Ovary (tissue), 9 donors: ENCODE data around the gene BPIFB4. TPM values are rescaled to one million over a fixed set of nuclear protein-coding genes. Genes with fewer than 3 reads are reported as not detected.

Source experiments
- DNase-seq, 5 donors: peaks; one replicate each; pipeline ENCODE4 v3.0.0-alpha.2; 2019 to 2020
- H3K27ac ChIP-seq, 2 donors: fragments of 200-600 bp; one replicate each; pipeline versions ENCODE4 v1.5.1 to v1.8.0; 2019 to 2022
- H3K27me3 ChIP-seq: fragments of 200-600 bp; one replicate; pipeline ENCODE4 v1.8.0; 2022
- H3K36me3 ChIP-seq: fragments of 200-600 bp; sonication (generic); one replicate; pipeline ENCODE4 v1.5.1; 2019
- H3K4me1 ChIP-seq: one replicate; pipeline ENCODE4 v1.8.1; 2013; ENCODE audit warnings: mild to moderate bottlenecking, moderate library complexity; ENCODE audit not compliant: insufficient read depth
- H3K4me3 ChIP-seq: fragments of 200-600 bp; sonication (generic); one replicate; pipeline ENCODE4 v1.5.1; 2017
- H3K9me3 ChIP-seq, 2 donors: fragments of 200-600 bp in 1 of 2; sonication (generic) in 1 of 2; one replicate each; pipeline versions ENCODE4 v1.5.1 to v1.8.1; 2013 to 2019; ENCODE audit warnings: mild to moderate bottlenecking in 1 of 2, moderate library complexity in 1 of 2
- EP300 ChIP-seq: sonication (generic); formaldehyde crosslinking; IDR thresholded peaks from one replicate; pipeline ENCODE4 v1.6.1; 2017; ENCODE audit warnings: antibody characterized with exemption
- POLR2A ChIP-seq: fragments of 450-650 bp; IDR thresholded peaks from one replicate; pipeline ENCODE4 v1.6.1; 2017; ENCODE audit warnings: antibody characterized with exemption, mild to moderate bottlenecking, moderate library complexity
- WGBS, 3 donors: extraction: QIAGEN DNeasy Blood & Tissue Kit in 1 of 3; methylation state at CpG; one replicate each; pipeline versions ENCODE4 v1.1.5 to v1.1.7; 2013 to 2017; 5-methylcytosine and 5-hydroxymethylcytosine counted together
- intact Hi-C, 4 donors: fragments of 100-400 bp; cut with DNase I; formaldehyde crosslinking; loops; one replicate each; pipeline versions ENCODE4 v1.11.0 to v1.15.1; 2022 to 2023
- polyA plus RNA-seq, 2 donors: library from polyadenylated mRNA; stranded (reverse); fragments of 200-250 nt in 1 of 2; fragments of 350-450 nt in 1 of 2; fragmentation: Illumina TruSeq in 1 of 2; extraction: RNeasy Lipid Tissue Mini Kit (QIAGEN cat#74804) in 1 of 2; gene quantifications; one replicate each; pipeline ENCODE4 v1.2.3, GENCODE V29; 2013 to 2014
- total RNA-seq, 7 donors: library from RNA; depleted of rRNA in 2 of 7; stranded (reverse); fragments of >200 nt in 2 of 7; fragmentation: NEBNext Ultra II Directional in 3 of 7; extraction: Animal tissue kit (Norgen Biotek cat#: 25700) in 3 of 7; gene quantifications; one replicate each; pipeline versions ENCODE4 v1.1.0 to v1.2.4, GENCODE V29; 2016 to 2023
- TF ChIP-seq, protein P1 (sequence below), 3 donors: fragments of 450-650 bp in 2 of 3; fragments of 200-600 bp in 1 of 3; IDR thresholded peaks; one replicate each; pipeline versions ENCODE4 v1.5.1 to v1.8.0; 2016 to 2022; ENCODE audit warnings: antibody characterized with exemption in 3 of 3, mild to moderate bottlenecking in 1 of 3
- donor health status: DM: no; HTN: no; CAD: no; lungs with moderate emphysema.
- donor health status: DM: no; HTN: no; CAD: no.
- donor health status: Bipolar disorder and iron deficiency.
- donor health status: DM: yes; HTN: yes; CAD: no.
- donor health status: DM: no; HTN: no; CAD: no.
- donor health status: DM: yes; HTN: yes; CAD: no.

The BPIFB4 gene
- total and polyA plus RNA-seq, 9 donors = not detected

DNA sequence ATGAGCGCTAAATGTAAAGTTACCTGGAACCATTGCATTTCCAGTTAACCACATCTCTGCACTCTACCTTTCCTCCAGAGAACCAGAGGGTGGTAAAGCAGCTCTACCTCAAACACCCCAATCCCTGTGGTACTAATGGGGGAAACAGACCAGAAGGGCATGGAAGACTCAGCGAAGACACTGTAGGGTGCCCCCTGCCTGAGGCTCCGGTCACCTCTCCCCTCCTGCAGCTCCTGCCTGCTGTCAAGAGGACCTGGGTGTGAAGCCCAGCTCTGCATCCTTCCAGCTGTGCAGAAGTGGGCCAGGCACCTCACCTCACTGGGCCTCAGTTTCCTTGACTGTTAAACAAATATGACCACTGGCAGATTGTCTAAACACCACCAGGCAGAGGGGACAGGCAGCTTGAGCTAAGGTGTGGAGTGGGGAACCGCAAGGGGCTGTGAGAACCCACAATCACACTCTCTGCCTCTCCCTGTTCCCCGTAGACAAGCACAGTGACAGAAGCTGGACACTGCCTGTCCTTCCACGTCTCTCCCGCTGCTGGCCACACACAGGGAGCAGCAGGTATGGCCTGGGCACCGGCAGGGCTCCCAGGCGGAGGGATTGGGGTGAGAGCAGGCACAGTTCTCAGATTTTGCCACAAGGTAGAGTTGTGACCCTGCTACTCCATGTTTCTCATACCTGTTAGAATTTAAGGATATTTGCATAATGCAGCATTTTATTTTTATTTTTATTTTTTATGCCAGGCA, 79.4 kb downstream of the BPIFB4 start:
- H3K4me3 ChIP-seq = no peak overlapping the region
- DNase-seq = no peak
- no peak overlapping the region for H3K27ac ChIP-seq
- no peaks in the 10 kb centered on the region for H3K4me1 ChIP-seq
- no peaks in the 10 kb centered on the region for H3K27me3 ChIP-seq
- intact Hi-C loops = no loop called here
- TF ChIP-seq EP300 = no peak
- TF ChIP-seq POLR2A = no peak
- TF ChIP-seq, protein P1, sequence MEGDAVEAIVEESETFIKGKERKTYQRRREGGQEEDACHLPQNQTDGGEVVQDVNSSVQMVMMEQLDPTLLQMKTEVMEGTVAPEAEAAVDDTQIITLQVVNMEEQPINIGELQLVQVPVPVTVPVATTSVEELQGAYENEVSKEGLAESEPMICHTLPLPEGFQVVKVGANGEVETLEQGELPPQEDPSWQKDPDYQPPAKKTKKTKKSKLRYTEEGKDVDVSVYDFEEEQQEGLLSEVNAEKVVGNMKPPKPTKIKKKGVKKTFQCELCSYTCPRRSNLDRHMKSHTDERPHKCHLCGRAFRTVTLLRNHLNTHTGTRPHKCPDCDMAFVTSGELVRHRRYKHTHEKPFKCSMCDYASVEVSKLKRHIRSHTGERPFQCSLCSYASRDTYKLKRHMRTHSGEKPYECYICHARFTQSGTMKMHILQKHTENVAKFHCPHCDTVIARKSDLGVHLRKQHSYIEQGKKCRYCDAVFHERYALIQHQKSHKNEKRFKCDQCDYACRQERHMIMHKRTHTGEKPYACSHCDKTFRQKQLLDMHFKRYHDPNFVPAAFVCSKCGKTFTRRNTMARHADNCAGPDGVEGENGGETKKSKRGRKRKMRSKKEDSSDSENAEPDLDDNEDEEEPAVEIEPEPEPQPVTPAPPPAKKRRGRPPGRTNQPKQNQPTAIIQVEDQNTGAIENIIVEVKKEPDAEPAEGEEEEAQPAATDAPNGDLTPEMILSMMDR (IDR thresholded peaks at IDR 0.05) = no peak
- no peaks in the 10 kb centered on the region for H3K9me3 ChIP-seq
- WGBS, 3 donors = 71 to 78% (median 78%) methylated on average over 9 of the region's 9 CpGs
- no peaks in the 10 kb centered on the region for H3K36me3 ChIP-seq

DNA sequence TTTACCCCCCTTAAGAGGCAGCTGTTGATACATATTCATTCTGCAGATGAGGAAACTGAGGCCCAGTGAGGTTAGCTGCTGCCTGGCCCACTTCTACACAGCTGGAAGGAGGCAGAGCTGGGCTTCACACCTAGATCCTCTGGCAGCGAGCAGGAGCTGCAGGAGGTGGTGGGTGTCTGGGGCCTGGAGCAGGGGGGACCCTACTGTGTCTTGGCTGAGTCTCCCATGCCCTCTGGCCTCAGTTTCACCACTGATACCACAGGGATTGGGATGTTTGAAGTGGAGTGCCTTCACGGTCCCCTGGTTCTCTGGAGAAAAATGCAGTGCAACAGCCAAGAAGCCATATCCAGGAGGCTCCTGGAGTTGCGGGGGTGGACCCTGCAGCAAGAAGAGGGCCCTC, 80.3 kb downstream of the BPIFB4 start:
- Histone ChIP-seq H3K36me3 (no peaks in the 10 kb centered on the region), H3K4me3 (no peak overlapping the region), H3K9me3 (no peaks in the 10 kb centered on the region), H3K27me3 (no peaks in the 10 kb centered on the region), H3K27ac (no peak overlapping the region), H3K4me1 (no peaks in the 10 kb centered on the region)
- 65 to 75% (median 72%) methylated on average over 3 of the region's 3 CpGs for WGBS, 3 donors
- TF ChIP-seq, protein P1 (IDR thresholded peaks at IDR 0.05) = no peak
- no peak for TF ChIP-seq EP300
- TF ChIP-seq POLR2A = no peak
- no peak for DNase-seq
- intact Hi-C loops = no loop called here

DNA sequence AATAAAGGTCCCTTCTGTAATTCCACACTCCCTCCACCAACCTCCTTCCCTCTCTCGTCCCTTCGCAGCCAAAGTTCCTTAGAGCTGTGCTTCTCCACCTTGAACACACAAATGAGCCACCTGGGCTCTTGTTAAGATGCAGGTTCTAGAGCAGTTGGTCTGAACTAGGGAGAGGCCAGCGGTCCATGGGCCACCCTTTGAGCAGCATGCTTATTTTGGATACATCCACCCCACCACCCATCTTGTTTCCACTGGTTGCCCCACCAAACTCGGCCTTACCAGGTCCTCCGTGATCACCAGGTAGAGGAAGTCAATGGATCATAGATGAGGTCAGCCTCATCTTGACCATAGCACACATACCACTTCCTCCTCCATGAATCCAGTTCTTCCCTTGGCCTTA, 81.2 kb downstream of the BPIFB4 start:
- Histone ChIP-seq H3K9me3 (no peaks in the 10 kb centered on the region), H3K4me3 (no peak overlapping the region), H3K36me3 (no peaks in the 10 kb centered on the region), H3K27ac (no peak overlapping the region), H3K27me3 (no peaks in the 10 kb centered on the region), H3K4me1 (no peaks in the 10 kb centered on the region)
- no peak for TF ChIP-seq POLR2A
- no peak for TF ChIP-seq EP300
- TF ChIP-seq, protein P1 (IDR thresholded peaks at IDR 0.05) = no peak
- WGBS, 3 donors = 78 to 86% (median 83%) methylated on average over 5 of the region's 5 CpGs
- intact Hi-C loops = no loop called here
- no peak for DNase-seq

Other genes starting within 250 kb of the BPIFB4 start
- gene EFCAB8, start 220.7 kb upstream of the BPIFB4 start, total RNA-seq = under 1 TPM in 2 of 7 donors, not detected in 5; 0.08 to 0.20 TPM
- gene EFCAB8, start 220.7 kb upstream of the BPIFB4 start, polyA plus RNA-seq = not detected
- not detected for gene SUN5, start 75.2 kb upstream of the BPIFB4 start, total RNA-seq
- gene SUN5, start 75.2 kb upstream of the BPIFB4 start, polyA plus RNA-seq = not detected
- under 1 TPM in 1 of 7 donors, not detected in 6; 0.26 TPM for gene BPIFB2, start 71.9 kb upstream of the BPIFB4 start, total RNA-seq
- gene BPIFB2, start 71.9 kb upstream of the BPIFB4 start, polyA plus RNA-seq = not detected
- gene BPIFB6, start 48.0 kb upstream of the BPIFB4 start, total RNA-seq = not detected
- not detected for gene BPIFB6, start 48.0 kb upstream of the BPIFB4 start, polyA plus RNA-seq
- under 1 TPM in 1 of 7 donors, not detected in 6; 0.15 TPM for gene BPIFB3, start 25.7 kb upstream of the BPIFB4 start, total RNA-seq
- gene BPIFB3, start 25.7 kb upstream of the BPIFB4 start, polyA plus RNA-seq = not detected
- not detected for gene BPIFA2, start 88.5 kb downstream of the BPIFB4 start, total RNA-seq
- not detected for gene BPIFA2, start 88.5 kb downstream of the BPIFB4 start, polyA plus RNA-seq
- not detected for gene BPIFA3, start 137.7 kb downstream of the BPIFB4 start, total RNA-seq
- gene BPIFA3, start 137.7 kb downstream of the BPIFB4 start, polyA plus RNA-seq = not detected
- gene BPIFA1, start 156.4 kb downstream of the BPIFB4 start, total RNA-seq = not detected
- gene BPIFA1, start 156.4 kb downstream of the BPIFB4 start, polyA plus RNA-seq = not detected
- under 1 TPM in 1 of 7 donors, not detected in 6; 0.15 TPM for gene BPIFB1, start 203.6 kb downstream of the BPIFB4 start, total RNA-seq
- not detected for gene BPIFB1, start 203.6 kb downstream of the BPIFB4 start, polyA plus RNA-seq